ENCODE results near the gene ZNF346.

DNA sequence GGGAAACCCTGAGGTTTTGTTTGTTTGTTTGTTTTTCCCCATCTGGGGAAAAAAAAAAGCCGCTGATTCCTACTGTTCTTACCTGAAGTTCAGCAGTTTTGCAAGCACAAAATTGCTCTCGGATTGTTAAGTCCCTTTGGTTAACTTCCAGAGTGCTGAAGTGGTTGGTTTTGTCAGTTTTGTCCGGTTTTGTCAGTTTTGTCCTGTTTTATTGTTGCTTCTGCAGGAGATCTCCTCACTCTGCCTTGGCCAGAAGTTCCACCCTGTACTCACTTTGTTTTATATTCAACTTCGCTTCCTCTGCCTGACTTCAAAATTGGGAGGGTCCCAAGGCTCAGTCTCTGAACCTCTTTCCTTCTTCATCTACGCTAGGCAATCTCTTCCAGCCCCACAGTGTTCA is 14.4 kb downstream of the ZNF346 start:
- no peak for TF ChIP-seq POLR2A (IDR thresholded peaks at IDR 0.05)
- TF ChIP-seq, protein P1, sequence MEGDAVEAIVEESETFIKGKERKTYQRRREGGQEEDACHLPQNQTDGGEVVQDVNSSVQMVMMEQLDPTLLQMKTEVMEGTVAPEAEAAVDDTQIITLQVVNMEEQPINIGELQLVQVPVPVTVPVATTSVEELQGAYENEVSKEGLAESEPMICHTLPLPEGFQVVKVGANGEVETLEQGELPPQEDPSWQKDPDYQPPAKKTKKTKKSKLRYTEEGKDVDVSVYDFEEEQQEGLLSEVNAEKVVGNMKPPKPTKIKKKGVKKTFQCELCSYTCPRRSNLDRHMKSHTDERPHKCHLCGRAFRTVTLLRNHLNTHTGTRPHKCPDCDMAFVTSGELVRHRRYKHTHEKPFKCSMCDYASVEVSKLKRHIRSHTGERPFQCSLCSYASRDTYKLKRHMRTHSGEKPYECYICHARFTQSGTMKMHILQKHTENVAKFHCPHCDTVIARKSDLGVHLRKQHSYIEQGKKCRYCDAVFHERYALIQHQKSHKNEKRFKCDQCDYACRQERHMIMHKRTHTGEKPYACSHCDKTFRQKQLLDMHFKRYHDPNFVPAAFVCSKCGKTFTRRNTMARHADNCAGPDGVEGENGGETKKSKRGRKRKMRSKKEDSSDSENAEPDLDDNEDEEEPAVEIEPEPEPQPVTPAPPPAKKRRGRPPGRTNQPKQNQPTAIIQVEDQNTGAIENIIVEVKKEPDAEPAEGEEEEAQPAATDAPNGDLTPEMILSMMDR (IDR thresholded peaks at IDR 0.05): no peak
